ENCODE measurements around the gene PPL. TPM values are rescaled to one million over a fixed set of nuclear protein-coding genes. Genes with fewer than 3 reads are reported as not detected.

The PPL gene
- total RNA-seq, 1 experiment from 2014 or later: 28.5 TPM

DNA sequence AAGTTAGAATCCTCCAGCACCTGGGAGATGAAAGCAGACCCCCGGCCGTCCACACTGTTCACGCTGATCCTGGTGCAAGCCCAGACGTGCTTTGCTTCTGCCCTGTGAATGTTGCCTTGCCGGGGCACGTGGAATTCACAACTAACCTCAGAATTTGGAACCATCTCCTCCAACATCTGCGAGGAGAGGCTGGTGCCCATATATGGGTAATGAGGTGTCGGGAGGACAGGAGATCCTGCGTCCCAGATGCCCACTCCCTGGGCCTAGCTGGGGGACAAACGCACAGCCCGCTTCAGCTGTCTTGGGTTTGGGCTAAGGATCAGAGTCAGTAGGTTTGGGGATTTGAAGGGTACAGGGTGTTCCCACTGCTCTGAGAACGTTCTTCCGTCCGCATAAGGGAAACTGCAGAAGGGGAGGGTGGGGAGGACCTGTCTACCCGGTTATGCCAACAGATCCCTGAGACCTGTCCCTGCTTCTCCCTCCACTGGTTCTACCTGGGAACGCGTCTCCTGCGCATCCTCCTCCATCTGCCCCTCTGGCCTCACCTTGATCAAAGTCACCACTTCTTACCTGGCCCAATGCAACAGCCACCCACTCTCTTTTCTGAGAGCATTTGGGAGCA, 14.1 kb downstream of the PPL start:
- ChIA-PET CTCF (interaction anchor here (1.5 to 1.6 kb wide), 2 partner anchors 14 to 33 kb away, joined by 5 to 6 read pairs; partner anchors contain the start of gene PPL), POLR2A (no interaction called here)
- Mint-ChIP-seq H3K4me1 (peaks cover 43% of the 10 kb centered on the region), H3K9me3 (peaks cover 8% of the 10 kb centered on the region), H3K27me3 (ENCODE audit: low read depth) (no peaks in the 10 kb centered on the region; the same call in 1 of the 2 replicates), H3K36me3 (peaks cover 12% of the 10 kb centered on the region), H3K4me3 (no peak overlapping the region), H3K27ac (peak overlapping the region; percentile 66)
- TF ChIP-seq ATF1 (CRISPR knock-in tag; IDR thresholded peaks at IDR 0.05) (no peak), SOX15 (CRISPR knock-in tag; IDR thresholded peaks at IDR 0.05) (no peak), IRF2 (CRISPR knock-in tag; IDR thresholded peaks at IDR 0.05; ENCODE audit: borderline replicate concordance, low read depth) (no peak), ZNF396 (CRISPR knock-in tag; IDR thresholded peaks at IDR 0.05; ENCODE audit: borderline replicate concordance) (no peak)
- TF ChIP-seq, protein P1, sequence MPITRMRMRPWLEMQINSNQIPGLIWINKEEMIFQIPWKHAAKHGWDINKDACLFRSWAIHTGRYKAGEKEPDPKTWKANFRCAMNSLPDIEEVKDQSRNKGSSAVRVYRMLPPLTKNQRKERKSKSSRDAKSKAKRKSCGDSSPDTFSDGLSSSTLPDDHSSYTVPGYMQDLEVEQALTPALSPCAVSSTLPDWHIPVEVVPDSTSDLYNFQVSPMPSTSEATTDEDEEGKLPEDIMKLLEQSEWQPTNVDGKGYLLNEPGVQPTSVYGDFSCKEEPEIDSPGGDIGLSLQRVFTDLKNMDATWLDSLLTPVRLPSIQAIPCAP (CRISPR knock-in tag; IDR thresholded peaks at IDR 0.05): no peak
- ATAC-seq (no peak), DNase-seq (ENCODE audit: low spot score) (no peak)

- H3K27ac Mint-ChIP-seq: no peak overlapping the region
- no peak for TF ChIP-seq TCF7 (CRISPR knock-in tag; IDR thresholded peaks at IDR 0.05; ENCODE audit: low read depth)
- no peak for TF ChIP-seq KAT7 (CRISPR knock-in tag; IDR thresholded peaks at IDR 0.05; ENCODE audit: borderline replicate concordance)
- TF ChIP-seq, protein P2, sequence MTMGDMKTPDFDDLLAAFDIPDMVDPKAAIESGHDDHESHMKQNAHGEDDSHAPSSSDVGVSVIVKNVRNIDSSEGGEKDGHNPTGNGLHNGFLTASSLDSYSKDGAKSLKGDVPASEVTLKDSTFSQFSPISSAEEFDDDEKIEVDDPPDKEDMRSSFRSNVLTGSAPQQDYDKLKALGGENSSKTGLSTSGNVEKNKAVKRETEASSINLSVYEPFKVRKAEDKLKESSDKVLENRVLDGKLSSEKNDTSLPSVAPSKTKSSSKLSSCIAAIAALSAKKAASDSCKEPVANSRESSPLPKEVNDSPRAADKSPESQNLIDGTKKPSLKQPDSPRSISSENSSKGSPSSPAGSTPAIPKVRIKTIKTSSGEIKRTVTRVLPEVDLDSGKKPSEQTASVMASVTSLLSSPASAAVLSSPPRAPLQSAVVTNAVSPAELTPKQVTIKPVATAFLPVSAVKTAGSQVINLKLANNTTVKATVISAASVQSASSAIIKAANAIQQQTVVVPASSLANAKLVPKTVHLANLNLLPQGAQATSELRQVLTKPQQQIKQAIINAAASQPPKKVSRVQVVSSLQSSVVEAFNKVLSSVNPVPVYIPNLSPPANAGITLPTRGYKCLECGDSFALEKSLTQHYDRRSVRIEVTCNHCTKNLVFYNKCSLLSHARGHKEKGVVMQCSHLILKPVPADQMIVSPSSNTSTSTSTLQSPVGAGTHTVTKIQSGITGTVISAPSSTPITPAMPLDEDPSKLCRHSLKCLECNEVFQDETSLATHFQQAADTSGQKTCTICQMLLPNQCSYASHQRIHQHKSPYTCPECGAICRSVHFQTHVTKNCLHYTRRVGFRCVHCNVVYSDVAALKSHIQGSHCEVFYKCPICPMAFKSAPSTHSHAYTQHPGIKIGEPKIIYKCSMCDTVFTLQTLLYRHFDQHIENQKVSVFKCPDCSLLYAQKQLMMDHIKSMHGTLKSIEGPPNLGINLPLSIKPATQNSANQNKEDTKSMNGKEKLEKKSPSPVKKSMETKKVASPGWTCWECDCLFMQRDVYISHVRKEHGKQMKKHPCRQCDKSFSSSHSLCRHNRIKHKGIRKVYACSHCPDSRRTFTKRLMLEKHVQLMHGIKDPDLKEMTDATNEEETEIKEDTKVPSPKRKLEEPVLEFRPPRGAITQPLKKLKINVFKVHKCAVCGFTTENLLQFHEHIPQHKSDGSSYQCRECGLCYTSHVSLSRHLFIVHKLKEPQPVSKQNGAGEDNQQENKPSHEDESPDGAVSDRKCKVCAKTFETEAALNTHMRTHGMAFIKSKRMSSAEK (CRISPR knock-in tag; IDR thresholded peaks at IDR 0.05; ENCODE audit: borderline replicate concordance): no peak
- TF ChIP-seq NFYB (CRISPR knock-in tag; conservative IDR thresholded peaks at IDR 0.05; ENCODE audit: low read depth): no peak
- no peak for TF ChIP-seq ZNF138 (CRISPR knock-in tag; conservative IDR thresholded peaks at IDR 0.05)
- TF ChIP-seq NR1H2 (CRISPR knock-in tag; IDR thresholded peaks at IDR 0.05): no peak
- TF ChIP-seq MXD4 (CRISPR knock-in tag; IDR thresholded peaks at IDR 0.05; ENCODE audit: borderline replicate concordance): no peak
- TF ChIP-seq ZNF396 (CRISPR knock-in tag; IDR thresholded peaks at IDR 0.05; ENCODE audit: borderline replicate concordance): no peak
- TF ChIP-seq GTF2I (CRISPR knock-in tag; conservative IDR thresholded peaks at IDR 0.05): no peak
- TF ChIP-seq, protein P3, sequence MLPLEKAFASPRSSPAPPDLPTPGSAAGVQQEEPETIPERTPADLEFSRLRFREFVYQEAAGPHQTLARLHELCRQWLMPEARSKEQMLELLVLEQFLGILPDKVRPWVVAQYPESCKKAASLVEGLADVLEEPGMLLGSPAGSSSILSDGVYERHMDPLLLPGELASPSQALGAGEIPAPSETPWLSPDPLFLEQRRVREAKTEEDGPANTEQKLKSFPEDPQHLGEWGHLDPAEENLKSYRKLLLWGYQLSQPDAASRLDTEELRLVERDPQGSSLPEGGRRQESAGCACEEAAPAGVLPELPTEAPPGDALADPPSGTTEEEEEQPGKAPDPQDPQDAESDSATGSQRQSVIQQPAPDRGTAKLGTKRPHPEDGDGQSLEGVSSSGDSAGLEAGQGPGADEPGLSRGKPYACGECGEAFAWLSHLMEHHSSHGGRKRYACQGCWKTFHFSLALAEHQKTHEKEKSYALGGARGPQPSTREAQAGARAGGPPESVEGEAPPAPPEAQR (CRISPR knock-in tag; IDR thresholded peaks at IDR 0.05): no peak
- TF ChIP-seq ZMAT4 (CRISPR knock-in tag; IDR thresholded peaks at IDR 0.05): no peak
- TF ChIP-seq JUN (CRISPR knock-in tag; IDR thresholded peaks at IDR 0.05): no peak
- no peak for TF ChIP-seq TP53 (CRISPR knock-in tag; IDR thresholded peaks at IDR 0.05)
- TF ChIP-seq, protein P1 (CRISPR knock-in tag; IDR thresholded peaks at IDR 0.05): no peak
- no peak for TF ChIP-seq ZNF671 (CRISPR knock-in tag; IDR thresholded peaks at IDR 0.05)
- TF ChIP-seq, protein P4, sequence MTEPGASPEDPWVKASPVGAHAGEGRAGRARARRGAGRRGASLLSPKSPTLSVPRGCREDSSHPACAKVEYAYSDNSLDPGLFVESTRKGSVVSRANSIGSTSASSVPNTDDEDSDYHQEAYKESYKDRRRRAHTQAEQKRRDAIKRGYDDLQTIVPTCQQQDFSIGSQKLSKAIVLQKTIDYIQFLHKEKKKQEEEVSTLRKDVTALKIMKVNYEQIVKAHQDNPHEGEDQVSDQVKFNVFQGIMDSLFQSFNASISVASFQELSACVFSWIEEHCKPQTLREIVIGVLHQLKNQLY (CRISPR knock-in tag; IDR thresholded peaks at IDR 0.05): no peak
- POLR2A ChIA-PET: no interaction called here
- CTCF ChIA-PET: interaction anchor here (1.5 kb wide), 1 partner anchor 16 kb away, joined by 5 read pairs; the partner anchor contains the start of gene PPL
- H3K4me3 Mint-ChIP-seq: no peak overlapping the region
- ATAC-seq (no peak), DNase-seq (ENCODE audit: low spot score) (no peak)
- H3K27me3 Mint-ChIP-seq (ENCODE audit: low read depth): no peaks in the 10 kb centered on the region
- no peaks in the 10 kb centered on the region for H3K36me3 Mint-ChIP-seq
- no peaks in the 10 kb centered on the region for H3K9me3 Mint-ChIP-seq
- peaks cover 38% of the 10 kb centered on the region for H3K4me1 Mint-ChIP-seq
Observed at GRCh38 chr16:4920826-4921225, 16.1 kb downstream of the PPL start.
